Muscle layer of colon (tissue), 2 donors: ENCODE data around the gene AQP6.

Experiments
- H3K27ac ChIP-seq: one replicate; pipeline ENCODE4 v1.7.0; 2013; ENCODE audit warnings: low read depth, mild to moderate bottlenecking, low read length, moderate library complexity
- H3K27me3 ChIP-seq, 2 donors: one replicate each; pipeline ENCODE4 v1.7.0; 2013; ENCODE audit warnings: low read length in 2 of 2, mild to moderate bottlenecking in 2 of 2; ENCODE audit not compliant: insufficient read depth in 2 of 2, control insufficient read depth in 1 of 2
- H3K36me3 ChIP-seq: one replicate; pipeline ENCODE4 v1.7.0; 2013; ENCODE audit warnings: mild to moderate bottlenecking, low read length; ENCODE audit not compliant: insufficient read depth
- H3K4me1 ChIP-seq: one replicate; pipeline ENCODE4 v1.7.0; 2013; ENCODE audit warnings: mild to moderate bottlenecking, low read length; ENCODE audit not compliant: insufficient read depth
- H3K4me3 ChIP-seq, 2 donors: one replicate each; pipeline ENCODE4 v1.7.0; 2013; ENCODE audit warnings: low read length in 2 of 2, low read depth in 1 of 2, mild to moderate bottlenecking in 1 of 2, moderate library complexity in 1 of 2
- H3K9ac ChIP-seq: one replicate; pipeline ENCODE4 v1.7.0; 2013; ENCODE audit warnings: low read length
- H3K9me3 ChIP-seq: one replicate; pipeline ENCODE4 v1.7.0; 2013; ENCODE audit warnings: mild to moderate bottlenecking, low read length
- donor health status: abdominal sarcoma.
- donor health status: Adenocarcinoma of cecum.

The AQP6 gene

DNA sequence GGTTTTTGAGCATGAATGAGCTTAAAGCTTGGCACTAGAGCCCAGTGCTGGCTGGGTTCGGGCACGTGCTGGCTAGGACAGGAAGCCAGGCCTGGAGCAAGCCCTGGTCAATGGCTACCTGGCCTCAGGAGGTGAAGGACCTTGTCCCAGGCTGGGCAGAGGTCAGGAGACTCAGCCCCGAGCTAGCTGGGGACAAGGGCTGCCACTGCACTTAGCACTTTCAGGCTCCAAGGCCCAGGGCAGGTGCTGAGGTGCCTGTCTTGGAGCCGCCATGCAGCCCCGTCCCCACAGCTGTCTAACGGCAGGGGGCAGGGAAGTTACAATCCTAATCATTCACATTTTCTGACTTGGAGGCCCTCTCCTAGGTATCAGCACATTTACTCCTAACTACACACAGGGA is 4.3 kb upstream of the AQP6 start:
- Histone ChIP-seq H3K36me3 (no peaks in the 10 kb centered on the region), H3K9ac (no peak overlapping the region), H3K4me3 (no peak overlapping the region), H3K9me3 (no peaks in the 10 kb centered on the region), H3K27me3 (peaks cover 0 to 9% of the 10 kb centered on the region in 2 donors), H3K27ac (no peak overlapping the region), H3K4me1 (peaks cover 11% of the 10 kb centered on the region)

DNA sequence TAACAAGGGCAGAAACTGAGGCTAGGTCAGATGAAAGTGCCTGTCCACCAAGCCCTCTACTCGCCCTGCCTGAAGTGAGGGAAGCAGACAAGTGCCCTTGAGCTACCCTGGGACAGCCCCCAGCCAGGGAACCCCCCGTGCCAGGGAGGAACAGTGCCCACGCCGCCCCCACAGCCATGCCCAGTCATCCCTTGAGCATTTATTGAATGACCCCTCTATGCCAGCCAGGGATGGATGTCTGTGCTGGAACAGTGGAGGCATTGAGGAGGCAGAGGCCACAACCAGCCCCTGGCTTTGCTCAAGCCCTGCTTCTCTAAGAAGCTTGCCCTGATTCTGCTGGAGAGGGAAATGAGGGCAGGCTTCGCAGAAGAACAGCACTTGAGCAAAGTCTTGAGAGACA is 3.7 kb upstream of the AQP6 start:
- H3K27ac ChIP-seq, result no peak overlapping the region
- no peak overlapping the region for H3K9ac ChIP-seq
- H3K4me1 ChIP-seq, result peaks cover 15% of the 10 kb centered on the region
- no peak overlapping the region for H3K4me3 ChIP-seq
- H3K27me3 ChIP-seq, result peaks cover 0 to 9% of the 10 kb centered on the region in 2 donors
- no peaks in the 10 kb centered on the region for H3K36me3 ChIP-seq
- H3K9me3 ChIP-seq, result no peaks in the 10 kb centered on the region

GRCh38 chr12:49969651-49970429 is 2.9 kb upstream of the AQP6 start:
- Histone ChIP-seq H3K36me3 (no peaks in the 10 kb centered on the region), H3K9ac (no peak overlapping the region), H3K9me3 (no peaks in the 10 kb centered on the region), H3K4me1 (peaks cover 23% of the 10 kb centered on the region), H3K27me3 (peaks cover 0 to 9% of the 10 kb centered on the region in 2 donors), H3K4me3 (no peak overlapping the region), H3K27ac (peak overlapping the region; percentile 23)

DNA sequence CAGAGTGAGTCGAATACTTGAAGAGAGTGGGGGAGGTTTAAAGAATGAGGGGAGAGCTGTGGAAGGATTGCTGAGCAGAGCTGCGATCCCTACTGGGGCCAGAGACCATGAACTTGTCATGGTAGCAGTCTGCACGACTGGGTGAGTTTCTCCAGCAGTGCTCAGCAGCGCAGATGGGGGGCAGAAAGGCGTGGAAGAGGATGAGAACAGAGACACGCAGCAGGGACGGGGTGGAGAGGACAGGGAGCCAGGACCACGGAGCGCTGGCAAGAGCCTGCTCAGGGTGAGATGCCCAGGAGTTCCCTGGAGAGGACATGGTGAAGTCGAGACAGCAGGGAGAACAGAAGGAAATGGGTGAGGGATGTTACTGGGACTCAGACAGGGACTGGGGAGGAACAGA is 2.1 kb upstream of the AQP6 start:
- H3K9me3 ChIP-seq, result no peaks in the 10 kb centered on the region
- peaks cover 0 to 9% of the 10 kb centered on the region in 2 donors for H3K27me3 ChIP-seq
- no peak overlapping the region for H3K4me3 ChIP-seq
- no peak overlapping the region for H3K27ac ChIP-seq
- H3K36me3 ChIP-seq, result no peaks in the 10 kb centered on the region
- no peak overlapping the region for H3K9ac ChIP-seq
- H3K4me1 ChIP-seq, result peaks cover 31% of the 10 kb centered on the region

DNA sequence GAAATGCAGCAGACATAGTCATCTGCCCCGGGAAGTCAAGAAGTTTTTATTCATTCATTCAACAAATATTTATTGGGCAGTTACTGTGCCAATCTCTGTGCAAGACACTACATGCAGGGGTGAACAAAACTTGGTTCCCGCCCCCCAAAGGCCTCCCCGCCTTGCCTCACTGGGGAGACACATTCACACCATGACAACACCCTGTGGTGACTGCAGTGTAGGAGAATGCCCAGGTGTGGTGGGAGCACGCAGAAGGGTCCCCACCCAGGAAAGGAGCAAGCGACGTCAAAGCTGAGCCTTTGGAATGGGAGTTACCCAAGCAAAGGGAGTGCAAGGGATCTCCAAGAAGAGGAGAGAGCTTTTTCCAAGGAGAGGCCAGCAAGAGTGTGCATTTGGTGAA is 1.6 kb upstream of the AQP6 start:
- Histone ChIP-seq H3K36me3 (no peaks in the 10 kb centered on the region), H3K9ac (no peak overlapping the region), H3K4me1 (peaks cover 35% of the 10 kb centered on the region), H3K27me3 (peaks cover 0 to 9% of the 10 kb centered on the region in 2 donors), H3K4me3 (no peak overlapping the region), H3K9me3 (no peaks in the 10 kb centered on the region), H3K27ac (no peak overlapping the region)

DNA sequence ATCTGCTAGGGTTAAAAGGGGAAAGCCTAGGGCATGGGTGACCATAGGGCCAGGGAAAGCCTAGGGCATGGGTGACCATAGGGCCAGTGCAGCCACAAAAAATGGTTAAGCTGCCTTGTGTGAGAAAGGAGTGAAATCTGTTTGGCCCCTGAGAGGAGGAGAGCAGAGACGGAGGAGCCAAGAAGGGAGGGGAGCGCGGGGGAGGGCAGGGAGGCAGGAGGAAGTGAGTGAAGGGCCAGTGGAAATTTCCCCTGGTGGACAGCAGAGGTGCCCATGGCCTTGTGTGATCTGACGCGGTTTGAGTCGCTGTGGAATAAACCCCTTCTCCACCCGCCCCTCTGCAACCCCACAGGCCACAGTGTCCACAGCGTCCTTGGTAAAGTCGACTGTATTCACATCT is 618 bp upstream of the AQP6 start:
- no peaks in the 10 kb centered on the region for H3K36me3 ChIP-seq
- no peak overlapping the region for H3K4me3 ChIP-seq
- no peak overlapping the region for H3K27ac ChIP-seq
- peaks cover 33% of the 10 kb centered on the region for H3K4me1 ChIP-seq
- H3K9me3 ChIP-seq, result no peaks in the 10 kb centered on the region
- no peak overlapping the region for H3K9ac ChIP-seq
- peaks cover 0 to 9% of the 10 kb centered on the region in 2 donors for H3K27me3 ChIP-seq

DNA sequence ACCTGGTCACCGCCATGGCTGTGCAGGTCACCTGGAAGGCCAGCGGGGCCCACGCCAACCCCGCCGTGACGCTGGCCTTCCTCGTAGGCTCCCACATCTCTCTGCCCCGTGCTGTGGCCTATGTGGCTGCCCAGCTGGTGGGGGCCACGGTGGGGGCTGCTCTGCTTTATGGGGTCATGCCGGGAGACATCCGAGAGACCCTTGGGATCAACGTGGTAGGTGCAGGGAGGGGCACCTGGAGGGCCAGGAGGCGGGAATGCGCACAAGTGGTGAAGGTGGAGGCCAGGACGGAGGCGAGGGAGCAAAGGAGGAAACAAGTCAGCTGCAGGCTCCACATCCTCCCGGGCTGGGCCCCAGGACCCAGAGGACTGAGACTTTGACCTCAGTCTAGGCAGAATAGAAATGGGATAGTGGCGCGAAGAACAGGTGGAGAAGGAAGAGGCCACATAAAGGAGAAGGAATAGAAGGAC is 649 bp downstream of the AQP6 start:
- peaks cover 0 to 4% of the 10 kb centered on the region in 2 donors for H3K27me3 ChIP-seq
- no peak overlapping the region for H3K27ac ChIP-seq
- no peak overlapping the region for H3K9ac ChIP-seq
- H3K4me3 ChIP-seq, result no peak overlapping the region
- H3K4me1 ChIP-seq, result peaks cover 24% of the 10 kb centered on the region
- H3K9me3 ChIP-seq, result no peaks in the 10 kb centered on the region
- no peaks in the 10 kb centered on the region for H3K36me3 ChIP-seq

GRCh38 chr12:49974231-49974675 is 1.5 kb downstream of the AQP6 start:
- no peaks in the 10 kb centered on the region for H3K9me3 ChIP-seq
- H3K4me1 ChIP-seq, result peaks cover 24% of the 10 kb centered on the region
- peak overlapping the region in 1 of 2 donors; percentile 12 for H3K4me3 ChIP-seq
- no peaks in the 10 kb centered on the region for H3K27me3 ChIP-seq
- H3K27ac ChIP-seq, result peak overlapping the region; percentile 2
- no peak overlapping the region for H3K9ac ChIP-seq
- H3K36me3 ChIP-seq, result no peaks in the 10 kb centered on the region

- Histone ChIP-seq H3K27me3 (no peaks in the 10 kb centered on the region), H3K36me3 (no peaks in the 10 kb centered on the region), H3K27ac (peak overlapping the region; percentile 2), H3K4me1 (peaks cover 24% of the 10 kb centered on the region), H3K4me3 (peak overlapping the region in 1 of 2 donors; percentile 12), H3K9me3 (no peaks in the 10 kb centered on the region), H3K9ac (no peak overlapping the region)
These were observed 2.0 kb downstream of the AQP6 start for GRCh38 chr12:49974677-49975317.

DNA sequence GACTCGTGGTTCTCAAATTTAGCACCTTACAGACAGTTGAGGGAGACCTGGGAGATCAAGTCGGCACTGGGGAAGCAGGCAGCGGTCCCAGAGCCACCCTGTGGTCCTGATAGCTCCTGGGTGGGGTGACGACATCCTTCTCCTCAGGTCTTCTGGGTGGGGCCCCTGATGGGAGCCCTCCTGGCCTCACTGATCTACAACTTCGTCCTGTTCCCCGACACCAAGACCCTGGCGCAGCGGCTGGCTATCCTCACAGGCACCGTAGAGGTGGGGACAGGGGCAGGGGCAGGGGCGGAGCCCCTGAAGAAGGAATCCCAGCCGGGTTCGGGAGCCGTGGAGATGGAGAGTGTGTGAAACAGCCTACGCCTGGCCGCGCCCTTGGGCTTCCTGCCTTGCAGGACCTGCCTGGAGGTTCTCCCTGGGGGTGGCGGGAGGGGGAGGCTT is 2.6 kb downstream of the AQP6 start:
- H3K36me3 ChIP-seq, result no peaks in the 10 kb centered on the region
- no peak overlapping the region for H3K9ac ChIP-seq
- H3K4me1 ChIP-seq, result peaks cover 24% of the 10 kb centered on the region
- H3K4me3 ChIP-seq, result peak overlapping the region in 1 of 2 donors; percentile 12
- H3K27ac ChIP-seq, result peak overlapping the region; percentile 2
- H3K27me3 ChIP-seq, result no peaks in the 10 kb centered on the region
- H3K9me3 ChIP-seq, result no peaks in the 10 kb centered on the region

GRCh38 chr12:49976557-49976956 is 3.8 kb downstream of the AQP6 start:
- Histone ChIP-seq H3K9me3 (no peaks in the 10 kb centered on the region), H3K27ac (no peak overlapping the region), H3K4me3 (no peak overlapping the region), H3K9ac (no peak overlapping the region), H3K36me3 (no peaks in the 10 kb centered on the region), H3K27me3 (no peaks in the 10 kb centered on the region), H3K4me1 (peaks cover 24% of the 10 kb centered on the region)
